Stomach (tissue), 4 donors: Measurements from ENCODE around the gene PILRB.

Experiments
- POLR2A ChIP-seq, 4 donors: fragments of 450-650 bp; IDR thresholded peaks; one replicate each; pipeline ENCODE4 v1.6.1; 2016; ENCODE audit warnings: antibody characterized with exemption in 4 of 4, control low read depth in 2 of 4, mild to moderate bottlenecking in 1 of 4, moderate library complexity in 1 of 4
- TF ChIP-seq, protein P1 (sequence below), 7 experiments: fragments of 450-650 bp in 4 of 7; fragments of 200-600 bp in 3 of 7; sonication (generic) in 3 of 7; IDR thresholded peaks; one replicate each; pipeline ENCODE4 v1.5.1; 2016 to 2019; ENCODE audit warnings: antibody characterized with exemption in 7 of 7, control low read depth in 2 of 7, mild to moderate bottlenecking in 1 of 7

DNA sequence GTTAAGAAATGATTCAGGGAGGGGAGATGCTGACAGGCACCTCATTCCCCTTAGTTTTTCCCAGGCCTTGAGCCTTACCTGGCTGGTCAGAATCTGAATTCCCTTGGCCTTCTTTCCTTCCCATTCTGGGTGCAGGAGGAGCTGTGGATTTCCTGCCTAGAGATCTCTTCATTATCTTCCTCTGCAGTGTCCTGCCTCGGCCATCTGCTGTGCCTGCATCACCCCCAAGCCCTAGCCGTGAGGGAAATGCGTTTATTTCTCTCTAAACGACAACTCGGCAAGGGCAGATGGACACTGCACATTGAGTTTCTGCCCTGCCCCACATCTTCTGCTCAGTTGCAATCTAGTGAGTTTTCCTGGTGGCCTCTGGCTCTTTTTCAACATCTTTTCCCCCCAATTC, 43.9 kb downstream of the PILRB start:
- TF ChIP-seq, protein P1, sequence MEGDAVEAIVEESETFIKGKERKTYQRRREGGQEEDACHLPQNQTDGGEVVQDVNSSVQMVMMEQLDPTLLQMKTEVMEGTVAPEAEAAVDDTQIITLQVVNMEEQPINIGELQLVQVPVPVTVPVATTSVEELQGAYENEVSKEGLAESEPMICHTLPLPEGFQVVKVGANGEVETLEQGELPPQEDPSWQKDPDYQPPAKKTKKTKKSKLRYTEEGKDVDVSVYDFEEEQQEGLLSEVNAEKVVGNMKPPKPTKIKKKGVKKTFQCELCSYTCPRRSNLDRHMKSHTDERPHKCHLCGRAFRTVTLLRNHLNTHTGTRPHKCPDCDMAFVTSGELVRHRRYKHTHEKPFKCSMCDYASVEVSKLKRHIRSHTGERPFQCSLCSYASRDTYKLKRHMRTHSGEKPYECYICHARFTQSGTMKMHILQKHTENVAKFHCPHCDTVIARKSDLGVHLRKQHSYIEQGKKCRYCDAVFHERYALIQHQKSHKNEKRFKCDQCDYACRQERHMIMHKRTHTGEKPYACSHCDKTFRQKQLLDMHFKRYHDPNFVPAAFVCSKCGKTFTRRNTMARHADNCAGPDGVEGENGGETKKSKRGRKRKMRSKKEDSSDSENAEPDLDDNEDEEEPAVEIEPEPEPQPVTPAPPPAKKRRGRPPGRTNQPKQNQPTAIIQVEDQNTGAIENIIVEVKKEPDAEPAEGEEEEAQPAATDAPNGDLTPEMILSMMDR (IDR thresholded peaks at IDR 0.05) = no peak
- TF ChIP-seq POLR2A (IDR thresholded peaks at IDR 0.05) = no peak
